Mononuclear cell (primary cell): ENCODE results near the gene KIAA0408. TPM values are rescaled to one million over a fixed set of nuclear protein-coding genes. Genes with fewer than 3 reads are reported as not detected.

Experiments
- H3K27me3 ChIP-seq: 2 replicates; pipeline ENCODE4 v1.6.0; 2011; ENCODE audit warnings: low read length, control low read depth; ENCODE audit not compliant: insufficient read depth
- H3K4me1 ChIP-seq: 2 replicates; pipeline ENCODE4 v1.5.1; 2011; ENCODE audit warnings: mild to moderate bottlenecking, low read length, control low read depth; ENCODE audit not compliant: insufficient read depth
- H3K4me3 ChIP-seq: 2 replicates; pipeline ENCODE4 v1.5.1; 2011; ENCODE audit warnings: mild to moderate bottlenecking, low read length, moderate library complexity
- H3K9me3 ChIP-seq: 2 replicates; pipeline ENCODE4 v1.5.1; 2011; ENCODE audit warnings: low read depth, mild to moderate bottlenecking, control low read depth, low read length
- total RNA-seq: library from RNA; depleted of rRNA; stranded (reverse); fragments of >200 nt; gene quantifications from one replicate; pipeline ENCODE4 v1.2.3, GENCODE V29; 2012

KIAA0408 gene
- total RNA-seq, 1 donor, result 1.0 TPM

- no peaks in the 10 kb centered on the region for H3K4me1 ChIP-seq
- H3K27me3 ChIP-seq, result no peaks in the 10 kb centered on the region
- H3K9me3 ChIP-seq, result no peaks in the 10 kb centered on the region
- H3K4me3 ChIP-seq, result no peak overlapping the region
Observed at GRCh38 chr6:127475135-127475822, 16.1 kb upstream of the KIAA0408 start.

- no peak overlapping the region for H3K4me3 ChIP-seq
- H3K4me1 ChIP-seq, result no peaks in the 10 kb centered on the region
- H3K27me3 ChIP-seq, result no peaks in the 10 kb centered on the region
- no peaks in the 10 kb centered on the region for H3K9me3 ChIP-seq
Observed at GRCh38 chr6:127471379-127472255, 12.4 kb upstream of the KIAA0408 start.

- Histone ChIP-seq H3K4me1 (no peaks in the 10 kb centered on the region), H3K27me3 (no peaks in the 10 kb centered on the region), H3K9me3 (no peaks in the 10 kb centered on the region), H3K4me3 (no peak overlapping the region)
Observed at GRCh38 chr6:127468936-127469335, 9.7 kb upstream of the KIAA0408 start.

- H3K9me3 ChIP-seq, result no peaks in the 10 kb centered on the region
- no peaks in the 10 kb centered on the region for H3K27me3 ChIP-seq
- H3K4me1 ChIP-seq, result no peaks in the 10 kb centered on the region
- no peak overlapping the region for H3K4me3 ChIP-seq
Observed at GRCh38 chr6:127466416-127466815, 7.2 kb upstream of the KIAA0408 start.

- Histone ChIP-seq H3K9me3 (no peaks in the 10 kb centered on the region), H3K27me3 (no peaks in the 10 kb centered on the region), H3K4me1 (no peaks in the 10 kb centered on the region), H3K4me3 (no peak overlapping the region)
Observed at GRCh38 chr6:127464881-127465459, 5.8 kb upstream of the KIAA0408 start.

GRCh38 chr6:127464161-127464880 lies 5.1 kb upstream of the KIAA0408 start:
- no peak overlapping the region for H3K4me3 ChIP-seq
- no peaks in the 10 kb centered on the region for H3K9me3 ChIP-seq
- no peaks in the 10 kb centered on the region for H3K27me3 ChIP-seq
- no peaks in the 10 kb centered on the region for H3K4me1 ChIP-seq

GRCh38 chr6:127463056-127463455 lies 3.9 kb upstream of the KIAA0408 start:
- H3K27me3 ChIP-seq, result no peaks in the 10 kb centered on the region
- H3K4me1 ChIP-seq, result peaks cover 10% of the 10 kb centered on the region
- H3K4me3 ChIP-seq, result no peak overlapping the region
- no peaks in the 10 kb centered on the region for H3K9me3 ChIP-seq

- Histone ChIP-seq H3K9me3 (no peaks in the 10 kb centered on the region), H3K27me3 (no peaks in the 10 kb centered on the region), H3K4me3 (no peak overlapping the region), H3K4me1 (peaks cover 16% of the 10 kb centered on the region)
Observed at GRCh38 chr6:127462376-127462775, 3.2 kb upstream of the KIAA0408 start.

GRCh38 chr6:127460465-127460864 lies 1.3 kb upstream of the KIAA0408 start:
- Histone ChIP-seq H3K4me3 (no peak overlapping the region), H3K4me1 (peaks cover 23% of the 10 kb centered on the region), H3K9me3 (no peaks in the 10 kb centered on the region), H3K27me3 (no peaks in the 10 kb centered on the region)

- peaks cover 23% of the 10 kb centered on the region for H3K4me1 ChIP-seq
- no peaks in the 10 kb centered on the region for H3K27me3 ChIP-seq
- no peaks in the 10 kb centered on the region for H3K9me3 ChIP-seq
- H3K4me3 ChIP-seq, result no peak overlapping the region
Observed at GRCh38 chr6:127458817-127459216, 372 bp downstream of the KIAA0408 start.

- no peaks in the 10 kb centered on the region for H3K27me3 ChIP-seq
- no peak overlapping the region for H3K4me3 ChIP-seq
- peaks cover 23% of the 10 kb centered on the region for H3K4me1 ChIP-seq
- no peaks in the 10 kb centered on the region for H3K9me3 ChIP-seq
Observed at GRCh38 chr6:127458222-127458621, 967 bp downstream of the KIAA0408 start.

- Histone ChIP-seq H3K27me3 (no peaks in the 10 kb centered on the region), H3K4me3 (no peak overlapping the region), H3K9me3 (no peaks in the 10 kb centered on the region)
Observed at GRCh38 chr6:127457456-127458064, 1.6 kb downstream of the KIAA0408 start.

GRCh38 chr6:127456465-127456864 lies 2.7 kb downstream of the KIAA0408 start:
- H3K4me1 ChIP-seq, result peaks cover 23% of the 10 kb centered on the region
- H3K9me3 ChIP-seq, result no peaks in the 10 kb centered on the region
- H3K4me3 ChIP-seq, result no peak overlapping the region
- no peaks in the 10 kb centered on the region for H3K27me3 ChIP-seq

More at GRCh38 chr6:127457456-127458064, 1.6 kb downstream of the KIAA0408 start:
- peaks cover 23% of the 10 kb centered on the region for H3K4me1 ChIP-seq

- Histone ChIP-seq H3K4me1 (peaks cover 22% of the 10 kb centered on the region), H3K27me3 (no peaks in the 10 kb centered on the region), H3K9me3 (no peaks in the 10 kb centered on the region), H3K4me3 (no peak overlapping the region)
Observed at GRCh38 chr6:127453845-127454619, 5.2 kb downstream of the KIAA0408 start.
